Psoas muscle (tissue), 8 donors: ENCODE results near the gene ZNF165. TPM values are rescaled to one million over a fixed set of nuclear protein-coding genes. Genes with fewer than 3 reads are reported as not detected.
A peak's percentile ranks its signal among the peaks of the same experiment; 100 is the strongest.

Source experiments
- ATAC-seq, 4 donors: fragments of 200-7000 bp; cut with Tn5 transposase; one replicate each; pipeline ENCODE4 v1.9.1; 2020; ENCODE audit warnings: moderate library complexity in 3 of 4, mild to moderate bottlenecking in 2 of 4
- DNase-seq, 2 donors: peaks; one replicate each; pipeline ENCODE4 v3.0.0-alpha.2; 2020
- H3K27ac ChIP-seq: fragments of 200-600 bp; one replicate; pipeline ENCODE4 v1.8.0; 2022
- H3K27me3 ChIP-seq, 3 donors: fragments of 200-600 bp in 1 of 3; one replicate each; pipeline versions ENCODE4 v1.6.1 to v1.8.0; 2013 to 2022; ENCODE audit warnings: low read length in 2 of 3, mild to moderate bottlenecking in 2 of 3, moderate library complexity in 1 of 3; ENCODE audit not compliant: insufficient read depth in 3 of 3
- H3K36me3 ChIP-seq, 2 donors: fragments of 200-600 bp in 1 of 2; one replicate each; pipeline versions ENCODE4 v1.6.1 to v1.8.0; 2013 to 2022; ENCODE audit warnings: low read depth in 1 of 2, mild to moderate bottlenecking in 1 of 2, moderate library complexity in 1 of 2; ENCODE audit not compliant: insufficient read depth in 1 of 2
- H3K4me1 ChIP-seq: fragments of 200-600 bp; one replicate; pipeline ENCODE4 v1.8.0; 2022
- H3K4me3 ChIP-seq: fragments of 200-600 bp; one replicate; pipeline ENCODE4 v1.8.0; 2022; ENCODE audit warnings: mild to moderate bottlenecking
- H3K9me3 ChIP-seq: fragments of 200-600 bp; one replicate; pipeline ENCODE4 v1.8.0; 2022
- CTCF ChIP-seq: fragments of 200-600 bp; IDR thresholded peaks from one replicate; pipeline ENCODE4 v1.8.0; 2022; ENCODE audit warnings: antibody characterized with exemption
- WGBS, 3 donors: extraction: QIAGEN DNeasy Blood & Tissue Kit; methylation state at CpG; one replicate each; pipeline versions ENCODE4 v1.1.6 to v1.1.7; 2013; 5-methylcytosine and 5-hydroxymethylcytosine counted together
- intact Hi-C, 2 donors: fragments of 100-400 bp; cut with DNase I; formaldehyde crosslinking; loops; one replicate each; pipeline versions ENCODE4 v1.11.0 to v1.14.2; 2022
- polyA plus RNA-seq, 3 donors: library from polyadenylated mRNA; stranded (reverse); fragments of 200-250 nt; gene quantifications; one replicate each; pipeline ENCODE4 v1.2.3, GENCODE V29; 2013
- total RNA-seq, 4 donors: library from RNA; stranded (reverse); fragmentation: NEBNext Ultra II Directional in 2 of 4; extraction: Animal tissue kit (Norgen Biotek cat#: 25700) in 2 of 4; gene quantifications; one replicate each; pipeline versions ENCODE4 v1.2.1 to v1.2.4, GENCODE V29; 2021 to 2023
- donor health status: healthy with polysubstance abuse.
- donor health status: DM: no; HTN: no; CAD: no; lungs with moderate emphysema.
- donor health status: Bipolar disorder and iron deficiency.
- donor health status: healthy.
- donor health status: DM: yes; HTN: yes; CAD: no.
- donor health status: DM: no; HTN: no; CAD: no.
- donor health status: DM: no; HTN: no; CAD: no.
- donor health status: DM: yes; HTN: yes; CAD: no.

The ZNF165 gene
- total and polyA plus RNA-seq, 7 donors = 0.14 to 0.48 (median 0.31) TPM; not detected in 1

GRCh38 chr6:28124971-28125353 is 44.6 kb downstream of the ZNF165 start:
- 11 to 12% (median 11%) methylated on average over 6 of the region's 6 CpGs for WGBS, 3 donors
- DNase-seq (no peak), ATAC-seq (peak in 1 of 4 donors; percentile 10)
- Histone ChIP-seq H3K27ac (peak overlapping the region; percentile 74), H3K36me3 (peaks cover 0 to 58% of the 10 kb centered on the region in 2 donors), H3K27me3 (no peaks in the 10 kb centered on the region), H3K9me3 (no peaks in the 10 kb centered on the region), H3K4me1 (peaks cover 3% of the 10 kb centered on the region), H3K4me3 (peak overlapping the region; percentile 77)
- intact Hi-C loops = loop anchor here in 1 of 2 donors (5.0 kb wide), 1 partner anchor 1992 kb away; no protein-coding TSS in a partner anchor
- no peak for TF ChIP-seq CTCF

- ATAC-seq = no peak
- Histone ChIP-seq H3K27ac (no peak overlapping the region), H3K27me3 (no peaks in the 10 kb centered on the region), H3K9me3 (no peaks in the 10 kb centered on the region), H3K4me1 (peaks cover 3% of the 10 kb centered on the region), H3K4me3 (peak overlapping the region; percentile 77), H3K36me3 (peaks cover 0 to 57% of the 10 kb centered on the region in 2 donors)
- no peak for DNase-seq
- 59 to 74% (median 65%) methylated on average over 4 of the region's 4 CpGs for WGBS, 3 donors
- intact Hi-C loops = no loop called here
- TF ChIP-seq CTCF = no peak
Measured at GRCh38 chr6:28125401-28125800, 45.0 kb downstream of the ZNF165 start.

GRCh38 chr6:28134015-28134414 is 53.6 kb downstream of the ZNF165 start:
- peak; percentile 33 for TF ChIP-seq CTCF
- DNase-seq (no peak), ATAC-seq (no peak)
- WGBS, 3 donors = 45 to 51% (median 47%) methylated on average over 3 of the region's 3 CpGs
- intact Hi-C loops = loop anchor here in 1 of 2 donors (5.0 kb wide), 1 partner anchor 223 kb away; no protein-coding TSS in a partner anchor
- no peak overlapping the region for H3K27ac ChIP-seq
- no peak overlapping the region for H3K4me3 ChIP-seq
- H3K9me3 ChIP-seq = no peaks in the 10 kb centered on the region
- peaks cover 13% of the 10 kb centered on the region for H3K4me1 ChIP-seq
- H3K36me3 ChIP-seq = peaks cover 0 to 33% of the 10 kb centered on the region in 2 donors
- no peaks in the 10 kb centered on the region for H3K27me3 ChIP-seq

- Histone ChIP-seq H3K36me3 (peaks cover 0 to 26% of the 10 kb centered on the region in 2 donors), H3K27ac (no peak overlapping the region), H3K9me3 (no peaks in the 10 kb centered on the region), H3K27me3 (no peaks in the 10 kb centered on the region), H3K4me1 (peaks cover 13% of the 10 kb centered on the region), H3K4me3 (no peak overlapping the region)
- no peak for ATAC-seq
- intact Hi-C loops = loop anchor here (5.0 kb wide), 4 partner anchors 118 to 223 kb away; partner anchors contain the start of genes ZKSCAN4 (in 1 of the 2), ZSCAN26 (in 1 of the 2) and ZSCAN31 (in 1 of the 2)
- no peak for TF ChIP-seq CTCF
- WGBS, 3 donors = 56 to 62% (median 61%) methylated on average over 1 of the region's 1 CpG
- no peak for DNase-seq
Measured at GRCh38 chr6:28134716-28135115, 54.3 kb downstream of the ZNF165 start.

GRCh38 chr6:28135393-28135792 is 55.0 kb downstream of the ZNF165 start:
- TF ChIP-seq CTCF = no peak
- ATAC-seq (no peak), DNase-seq (no peak)
- intact Hi-C loops = loop anchor here (5.0 kb wide), 3 partner anchors 117 to 202 kb away; partner anchors contain the start of genes ZKSCAN4 (in 1 of the 2), ZSCAN26 (in 1 of the 2) and ZSCAN31 (in 1 of the 2)
- Histone ChIP-seq H3K9me3 (no peaks in the 10 kb centered on the region), H3K27ac (peak overlapping the region; percentile 90), H3K4me1 (peaks cover 13% of the 10 kb centered on the region), H3K27me3 (no peaks in the 10 kb centered on the region), H3K36me3 (peaks cover 0 to 20% of the 10 kb centered on the region in 2 donors), H3K4me3 (peak overlapping the region; percentile 90)
- WGBS, 3 donors = 17 to 23% (median 18%) methylated on average over 3 of the region's 3 CpGs
